B cell (primary cell): ENCODE measurements around the gene TMIE. TPM values are rescaled to one million over a fixed set of nuclear protein-coding genes. Genes with fewer than 3 reads are reported as not detected.

Experiments
- ATAC-seq: fragments of 200-7000 bp; cut with Tn5 transposase; one replicate; pipeline ENCODE4 v1.10.0; 2021; ENCODE audit warnings: low read depth, mild to moderate bottlenecking, moderate number of reproducible peaks, moderate library complexity
- CTCF ChIA-PET: fragments of 350-600 bp; sonication (Branson Sonifier 250); formaldehyde crosslinking; loops from one replicate; lab custom pipeline; 2021; ENCODE audit warnings: antibody characterized with exemption, inconsistent platforms; lab: Charles Lee
- POLR2A ChIA-PET: fragments of 350-600 bp; sonication (Branson Sonifier 250); formaldehyde crosslinking; loops from one replicate; lab custom pipeline; 2021; ENCODE audit warnings: antibody characterized with exemption; lab: Charles Lee
- DNase-seq: peaks from one replicate; pipeline ENCODE4 v3.0.0; 2013
- H2AFZ ChIP-seq: 2 replicates; pipeline ENCODE4 v1.6.1; 2012; ENCODE audit warnings: mild to moderate bottlenecking, low read depth, low read length; ENCODE audit not compliant: insufficient read depth, poor library complexity, severe bottlenecking
- H3K27ac ChIP-seq, 2 donors: 1 replicate in 1 of 2; 2 replicates in 1 of 2; pipeline ENCODE4 v1.5.1; 2012 to 2013; ENCODE audit warnings: low read length in 2 of 2, mild to moderate bottlenecking in 2 of 2, moderate library complexity in 1 of 2
- H3K27me3 ChIP-seq, 4 experiments: fragments of 200-600 bp in 1 of 4; sonication (generic) in 1 of 4; replicated peaks in 1 of 4; 1 replicate in 2 of 4; 2 replicates in 2 of 4; pipeline versions ENCODE4 v1.6.1 to v1.7.0; 2013 to 2016; ENCODE audit warnings: low read length in 3 of 4, mild to moderate bottlenecking in 2 of 4, mixed read lengths in 1 of 4, moderate library complexity in 1 of 4; ENCODE audit not compliant: insufficient read depth in 4 of 4, control insufficient read depth in 3 of 4; ENCODE audit errors: control extremely low read depth in 1 of 4
- H3K36me3 ChIP-seq, 2 experiments: replicated peaks in 1 of 2; 1 replicate in 1 of 2; 2 replicates in 1 of 2; pipeline versions ENCODE4 v1.6.1 to v1.7.1; 2013; ENCODE audit warnings: low read length in 1 of 2; ENCODE audit not compliant: insufficient read depth in 2 of 2, control insufficient read depth in 1 of 2; ENCODE audit errors: control extremely low read depth in 1 of 2, extremely low read depth in 1 of 2
- H3K4me1 ChIP-seq, 2 donors: fragments of 200-600 bp in 1 of 2; sonication (generic) in 1 of 2; 1 replicate in 1 of 2; 2 replicates in 1 of 2; pipeline versions ENCODE4 v1.5.1 to v1.6.1; 2013 to 2017; ENCODE audit warnings: low read length in 2 of 2; ENCODE audit not compliant: control insufficient read depth in 2 of 2, insufficient read depth in 2 of 2
- H3K4me2 ChIP-seq: replicated peaks from 2 replicates; pipeline ENCODE3; 2012; ENCODE audit warnings: mild to moderate bottlenecking, low read depth, low read length; ENCODE audit not compliant: poor library complexity, severe bottlenecking
- H3K4me3 ChIP-seq, 5 experiments: fragments of 200-600 bp in 1 of 5; sonication (generic) in 1 of 5; 1 replicate in 3 of 5; 2 replicates in 2 of 5; pipeline versions ENCODE4 v1.5.1 to v1.7.0; 2011 to 2016; ENCODE audit warnings: low read length in 4 of 5, mild to moderate bottlenecking in 4 of 5, low read depth in 2 of 5, control low read depth in 1 of 5, moderate library complexity in 1 of 5; ENCODE audit not compliant: insufficient read depth in 1 of 5; ENCODE audit errors: control extremely low read depth in 1 of 5, extremely low read depth in 1 of 5
- H3K79me2 ChIP-seq: fragments of 200-600 bp; sonication (generic); one replicate; pipeline ENCODE4 v1.6.0; 2016; ENCODE audit warnings: low read length; ENCODE audit not compliant: control insufficient read depth, insufficient read depth
- H3K9ac ChIP-seq: fragments of 200-600 bp; sonication (generic); 2 replicates; pipeline ENCODE4 v1.6.1; 2017; ENCODE audit warnings: mild to moderate bottlenecking, low read length, moderate library complexity
- H3K9me3 ChIP-seq, 3 donors: one replicate each; pipeline versions ENCODE4 v1.6.1 to v1.7.1; 2013; ENCODE audit warnings: low read length in 2 of 3; ENCODE audit not compliant: control insufficient read depth in 2 of 3, insufficient read depth in 1 of 3; ENCODE audit errors: control extremely low read depth in 1 of 3
- H4K20me1 ChIP-seq: 2 replicates; pipeline ENCODE4 v1.6.0; 2012; ENCODE audit warnings: mild to moderate bottlenecking, low read length; ENCODE audit not compliant: insufficient read depth, control insufficient read depth, poor library complexity, severe bottlenecking
- H3K27ac Mint-ChIP-seq: one replicate; pipeline ENCODE4 v1.8.0; 2021; ENCODE audit warnings: mixed read lengths
- H3K27me3 Mint-ChIP-seq: one replicate; pipeline ENCODE4 v1.8.0; 2021; ENCODE audit warnings: mixed read lengths
- H3K4me1 Mint-ChIP-seq: one replicate; pipeline ENCODE4 v1.8.0; 2021; ENCODE audit warnings: mixed read lengths
- H3K4me3 Mint-ChIP-seq: one replicate; pipeline ENCODE4 v1.8.0; 2021; ENCODE audit warnings: mixed read lengths
- H3K9me3 Mint-ChIP-seq: one replicate; pipeline ENCODE4 v1.8.0; 2022; ENCODE audit warnings: mixed read lengths; ENCODE audit not compliant: insufficient read depth
- CTCF ChIP-seq: fragments of 200-600 bp; IDR thresholded peaks from one replicate; pipeline ENCODE4 v1.8.0; 2022; ENCODE audit warnings: antibody characterized with exemption, mild to moderate bottlenecking
- EZH2 ChIP-seq: IDR thresholded peaks from 2 replicates; pipeline ENCODE4 v1.6.1; 2012; ENCODE audit warnings: borderline replicate concordance, low read depth, mild to moderate bottlenecking, moderate library complexity, low read length; ENCODE audit not compliant: insufficient read depth, poor library complexity, severe bottlenecking
- WGBS: methylation state at CpG from one replicate; pipeline ENCODE4 v1.1.5; 2013; ENCODE audit warnings: missing lambda C conversion rate; ENCODE audit not compliant: insufficient coverage; 5-methylcytosine and 5-hydroxymethylcytosine counted together
- intact Hi-C: fragments of 100-400 bp; cut with micrococcal nuclease; formaldehyde crosslinking; loops from one replicate; pipeline ENCODE4 v1.10.0; 2022
- polyA plus RNA-seq: library from polyadenylated mRNA; depleted of rRNA; stranded (reverse); fragments of >200 nt; gene quantifications from 2 replicates; pipeline ENCODE4 v1.2.3, GENCODE V29; 2012
- total RNA-seq, 2 donors: library from RNA; stranded (reverse); fragments of 120-200 nt in 1 of 2; gene quantifications; 1 replicate in 1 of 2; 2 replicates in 1 of 2; pipeline versions ENCODE4 v1.2.3 to v1.2.4, GENCODE V29; 2013 to 2022

The TMIE gene
- total and polyA plus RNA-seq, 2 donors (not counting 1 experiment from before 2014, with no cell fraction given) = not detected

- H3K79me2 ChIP-seq = no peaks in the 10 kb centered on the region
- H3K27ac Mint-ChIP-seq = no peak overlapping the region
- H4K20me1 ChIP-seq = no peaks in the 10 kb centered on the region
- no peaks in the 10 kb centered on the region for H3K36me3 ChIP-seq
- no peak overlapping the region for H3K4me2 ChIP-seq
- DNase-seq (no peak), ATAC-seq (no peak)
- no peaks in the 10 kb centered on the region for H3K9me3 Mint-ChIP-seq
- 93% methylated on average over 6 of the region's 6 CpGs for WGBS
- intact Hi-C loops = no loop called here
- H2AFZ ChIP-seq = no peak overlapping the region
- no peak overlapping the region for H3K9ac ChIP-seq
- no peak overlapping the region for H3K27ac ChIP-seq
- TF ChIP-seq CTCF (no peak), EZH2 (no peak)
- no peak overlapping the region for H3K4me3 ChIP-seq
- peaks cover 11% of the 10 kb centered on the region for H3K27me3 Mint-ChIP-seq
- no peaks in the 10 kb centered on the region for H3K4me1 Mint-ChIP-seq
- POLR2A ChIA-PET = no interaction called here
- CTCF ChIA-PET = no interaction called here
- H3K27me3 ChIP-seq = peaks cover 0 to 3% (median 0%) of the 10 kb centered on the region in 4 experiments
- H3K9me3 ChIP-seq = peaks cover 0 to 7% (median 0%) of the 10 kb centered on the region in 3 donors
- no peak overlapping the region for H3K4me3 Mint-ChIP-seq
- no peaks in the 10 kb centered on the region for H3K4me1 ChIP-seq
Observed at GRCh38 chr3:46677411-46677726, 23.8 kb upstream of the TMIE start.

- intact Hi-C loops = no loop called here
- ATAC-seq (no peak), DNase-seq (no peak)
- no peaks in the 10 kb centered on the region for H3K36me3 ChIP-seq
- CTCF ChIA-PET = no interaction called here
- H4K20me1 ChIP-seq = no peaks in the 10 kb centered on the region
- no peaks in the 10 kb centered on the region for H3K9me3 Mint-ChIP-seq
- no peak overlapping the region for H3K27ac Mint-ChIP-seq
- H3K27me3 Mint-ChIP-seq = peaks cover 8% of the 10 kb centered on the region
- H3K4me1 Mint-ChIP-seq = no peaks in the 10 kb centered on the region
- WGBS = 90% methylated on average over 4 of the region's 6 CpGs
- no peak overlapping the region for H2AFZ ChIP-seq
- H3K27ac ChIP-seq = no peak overlapping the region
- no peaks in the 10 kb centered on the region for H3K4me1 ChIP-seq
- H3K9ac ChIP-seq = no peak overlapping the region
- no peak overlapping the region for H3K4me2 ChIP-seq
- TF ChIP-seq EZH2 (no peak), CTCF (no peak)
- no peak overlapping the region for H3K4me3 Mint-ChIP-seq
- peaks cover 0 to 7% (median 0%) of the 10 kb centered on the region in 3 donors for H3K9me3 ChIP-seq
- no peaks in the 10 kb centered on the region for H3K79me2 ChIP-seq
- peaks cover 0 to 3% (median 0%) of the 10 kb centered on the region in 4 experiments for H3K27me3 ChIP-seq
- no peak overlapping the region for H3K4me3 ChIP-seq
- POLR2A ChIA-PET = no interaction called here
Observed at GRCh38 chr3:46678280-46678679, 22.9 kb upstream of the TMIE start.
